ENCODE results near the gene MED12L.
A peak's percentile ranks its signal among the peaks of the same experiment; 100 is the strongest.

MED12L gene

GRCh38 chr3:151456065-151456464 is 370.6 kb downstream of the MED12L start:
- no peak overlapping the region for H3K4me3 Mint-ChIP-seq
- H3K4me1 Mint-ChIP-seq: peaks cover 7% of the 10 kb centered on the region
- H3K36me3 Mint-ChIP-seq (ENCODE audit: low read depth): peaks cover 1% of the 10 kb centered on the region
- no peaks in the 10 kb centered on the region for H3K9me3 Mint-ChIP-seq
- TF ChIP-seq CTCF (IDR thresholded peaks at IDR 0.05; ENCODE audit: unreplicated experiment in 3 of 3): no peak
- H3K27me3 Mint-ChIP-seq (ENCODE audit: low read depth): peaks cover 14% of the 10 kb centered on the region
- H3K27ac Mint-ChIP-seq: no peak overlapping the region

GRCh38 chr3:151459358-151459757 is 373.9 kb downstream of the MED12L start:
- no peaks in the 10 kb centered on the region for H3K9me3 Mint-ChIP-seq
- H3K4me3 Mint-ChIP-seq: peak overlapping the region in 2 of 3 experiments; percentile 52 to 88
- no peak overlapping the region for H3K27ac Mint-ChIP-seq
- H3K36me3 Mint-ChIP-seq (ENCODE audit: low read depth): no peaks in the 10 kb centered on the region
- TF ChIP-seq CTCF (IDR thresholded peaks at IDR 0.05; ENCODE audit: unreplicated experiment in 3 of 3): no peak
- peaks cover 24% of the 10 kb centered on the region for H3K27me3 Mint-ChIP-seq (ENCODE audit: low read depth)
- peaks cover 16% of the 10 kb centered on the region for H3K4me1 Mint-ChIP-seq

- TF ChIP-seq CTCF (IDR thresholded peaks at IDR 0.05; ENCODE audit: unreplicated experiment in 3 of 3): no peak
- peaks cover 16% of the 10 kb centered on the region for H3K4me1 Mint-ChIP-seq
Observed at GRCh38 chr3:151460228-151460627, 374.8 kb downstream of the MED12L start.

GRCh38 chr3:151460774-151461450 is 375.4 kb downstream of the MED12L start, which contains the start of gene IGSF10:
Gene IGSF10 (minus strand): TSS chr3:151461061. CDS start chr3:151458709, 2,352 bp downstream.
- no peaks in the 10 kb centered on the region for H3K36me3 Mint-ChIP-seq (ENCODE audit: low read depth)
- peaks cover 16% of the 10 kb centered on the region for H3K4me1 Mint-ChIP-seq
- peak within 1 kb of the TSS in 2 of 3 experiments; percentile 35 to 68 for H3K27ac Mint-ChIP-seq
- H3K4me3 Mint-ChIP-seq: peak within 1 kb of the TSS; percentile 81 to 88 (median 86)
- no peaks in the 10 kb centered on the region for H3K9me3 Mint-ChIP-seq
- peaks cover 29% of the 10 kb centered on the region for H3K27me3 Mint-ChIP-seq (ENCODE audit: low read depth)
- no peak for TF ChIP-seq CTCF (IDR thresholded peaks at IDR 0.05; ENCODE audit: unreplicated experiment in 3 of 3)

More at GRCh38 chr3:151460228-151460627, 374.8 kb downstream of the MED12L start:
- no peaks in the 10 kb centered on the region for H3K9me3 Mint-ChIP-seq
- no peaks in the 10 kb centered on the region for H3K36me3 Mint-ChIP-seq (ENCODE audit: low read depth)
- H3K4me3 Mint-ChIP-seq: peak overlapping the region; percentile 81 to 88 (median 86)
- peak overlapping the region in 2 of 3 experiments; percentile 35 to 68 for H3K27ac Mint-ChIP-seq
- H3K27me3 Mint-ChIP-seq (ENCODE audit: low read depth): peaks cover 29% of the 10 kb centered on the region

- H3K4me1 Mint-ChIP-seq: peaks cover 16% of the 10 kb centered on the region
- no peak overlapping the region for H3K27ac Mint-ChIP-seq
- H3K36me3 Mint-ChIP-seq (ENCODE audit: low read depth): no peaks in the 10 kb centered on the region
- H3K4me3 Mint-ChIP-seq: peak overlapping the region in 2 of 3 experiments; percentile 25 to 32
- no peaks in the 10 kb centered on the region for H3K9me3 Mint-ChIP-seq
- peaks cover 29% of the 10 kb centered on the region for H3K27me3 Mint-ChIP-seq (ENCODE audit: low read depth)
- no peak for TF ChIP-seq CTCF (IDR thresholded peaks at IDR 0.05; ENCODE audit: unreplicated experiment in 3 of 3)
Observed at GRCh38 chr3:151462278-151462780, 376.9 kb downstream of the MED12L start.

GRCh38 chr3:151462991-151463390 is 377.5 kb downstream of the MED12L start:
- peaks cover 29% of the 10 kb centered on the region for H3K27me3 Mint-ChIP-seq (ENCODE audit: low read depth)
- no peaks in the 10 kb centered on the region for H3K9me3 Mint-ChIP-seq
- H3K27ac Mint-ChIP-seq: no peak overlapping the region
- H3K36me3 Mint-ChIP-seq (ENCODE audit: low read depth): no peaks in the 10 kb centered on the region
- no peak for TF ChIP-seq CTCF (IDR thresholded peaks at IDR 0.05; ENCODE audit: unreplicated experiment in 3 of 3)
- peaks cover 16% of the 10 kb centered on the region for H3K4me1 Mint-ChIP-seq
- H3K4me3 Mint-ChIP-seq: no peak overlapping the region

All from nephron (organoid).